HG02852 (cell line): ENCODE results near the gene IMMP2L.
"Not testable (repeated sequence)": the region's sequence is repeated elsewhere in the genome, so short reads cannot be mapped to it uniquely, and the experiment has no call there.

Experiments used
- ATAC-seq: cut with Tn5 transposase; IDR thresholded peaks from one replicate; pipeline ENCODE4 v1.9.1; 2021; ENCODE audit warnings: mild to moderate bottlenecking, moderate library complexity; ENCODE audit not compliant: unreplicated experiment

The IMMP2L gene

GRCh38 chr7:111274857-111275256 is 287.4 kb downstream of the IMMP2L start:
- ATAC-seq: no peak

- no peak for ATAC-seq
Observed at GRCh38 chr7:111272092-111272491, 290.2 kb downstream of the IMMP2L start.

- not testable (repeated sequence) for ATAC-seq
Observed at GRCh38 chr7:111270794-111271193, 291.5 kb downstream of the IMMP2L start.

- ATAC-seq: no peak
Observed at GRCh38 chr7:111268941-111269340, 293.4 kb downstream of the IMMP2L start.

- ATAC-seq: no peak
Observed at GRCh38 chr7:111266613-111267012, 295.7 kb downstream of the IMMP2L start.

- ATAC-seq: no peak
Observed at GRCh38 chr7:111265394-111265793, 296.9 kb downstream of the IMMP2L start.

GRCh38 chr7:111264981-111265380 is 297.3 kb downstream of the IMMP2L start:
- ATAC-seq: no peak

- no peak for ATAC-seq
Observed at GRCh38 chr7:111264111-111264868, 298.0 kb downstream of the IMMP2L start.

- no peak for ATAC-seq
Observed at GRCh38 chr7:111262293-111263116, 299.8 kb downstream of the IMMP2L start.

GRCh38 chr7:111261496-111261895 is 300.8 kb downstream of the IMMP2L start:
- no peak for ATAC-seq

- no peak for ATAC-seq
Observed at GRCh38 chr7:111259991-111260390, 302.3 kb downstream of the IMMP2L start.

- no peak for ATAC-seq
Observed at GRCh38 chr7:111256391-111256790, 305.9 kb downstream of the IMMP2L start.

- ATAC-seq: no peak
Observed at GRCh38 chr7:111255576-111255975, 306.7 kb downstream of the IMMP2L start.

GRCh38 chr7:111251365-111251764 is 310.9 kb downstream of the IMMP2L start:
- ATAC-seq: not testable (repeated sequence)

GRCh38 chr7:111249807-111250206 is 312.5 kb downstream of the IMMP2L start:
- not testable (repeated sequence) for ATAC-seq

GRCh38 chr7:111242141-111242755 is 320.0 kb downstream of the IMMP2L start:
- no peak for ATAC-seq

GRCh38 chr7:111240371-111240770 is 321.9 kb downstream of the IMMP2L start:
- ATAC-seq: no peak

GRCh38 chr7:111239437-111239836 is 322.9 kb downstream of the IMMP2L start:
- no peak for ATAC-seq

GRCh38 chr7:111238886-111239285 is 323.4 kb downstream of the IMMP2L start:
- no peak for ATAC-seq

GRCh38 chr7:111235709-111236108 is 326.6 kb downstream of the IMMP2L start:
- no peak for ATAC-seq

GRCh38 chr7:111232249-111233084 is 329.8 kb downstream of the IMMP2L start:
- ATAC-seq: peak; percentile 73
